H9 (cell line): ENCODE data around the gene EML4. TPM values are rescaled to one million over a fixed set of nuclear protein-coding genes. Genes with fewer than 3 reads are reported as not detected.
A peak's percentile ranks its signal among the peaks of the same experiment; 100 is the strongest.

Source experiments
- DNase-seq: peaks from one replicate; pipeline ENCODE4 v3.0.0-alpha.2; 2017
- H2AFZ ChIP-seq: one replicate; pipeline ENCODE4 v1.6.1; 2013; ENCODE audit warnings: mild to moderate bottlenecking, low read length, control low read depth, moderate library complexity
- H2AK5ac ChIP-seq: 2 replicates; pipeline ENCODE4 v1.6.1; 2013; ENCODE audit warnings: low read length, control low read depth, mixed read lengths; ENCODE audit not compliant: insufficient read length
- H2BK120ac ChIP-seq: one replicate; pipeline ENCODE4 v1.6.1; 2013; ENCODE audit warnings: low read depth, mild to moderate bottlenecking, low read length, control low read depth, inconsistent platforms; ENCODE audit not compliant: poor library complexity, severe bottlenecking
- H2BK12ac ChIP-seq: 2 replicates; pipeline ENCODE4 v1.6.1; 2013; ENCODE audit warnings: low read length, control low read depth, mixed read lengths, low read depth; ENCODE audit not compliant: insufficient read length
- H2BK15ac ChIP-seq: 2 replicates; pipeline ENCODE4 v1.6.1; 2013; ENCODE audit warnings: low read depth, low read length, control low read depth
- H2BK20ac ChIP-seq: one replicate; pipeline ENCODE4 v1.6.1; 2013; ENCODE audit warnings: low read depth, mild to moderate bottlenecking, low read length, control low read depth, inconsistent platforms; ENCODE audit not compliant: poor library complexity, severe bottlenecking
- H2BK5ac ChIP-seq: 2 replicates; pipeline ENCODE4 v1.6.1; 2013; ENCODE audit warnings: low read length, control low read depth, mixed read lengths; ENCODE audit not compliant: insufficient read length
- H3K14ac ChIP-seq: 2 replicates; pipeline ENCODE4 v1.6.1; 2013; ENCODE audit warnings: low read length, control low read depth; ENCODE audit not compliant: insufficient read depth
- H3K18ac ChIP-seq: 2 replicates; pipeline ENCODE4 v1.6.1; 2013; ENCODE audit warnings: low read depth, mild to moderate bottlenecking, mixed read lengths, low read length, control low read depth; ENCODE audit not compliant: insufficient read length
- H3K23ac ChIP-seq: 2 replicates; pipeline ENCODE4 v1.6.1; 2013; ENCODE audit warnings: low read length, control low read depth, mixed read lengths, low read depth; ENCODE audit not compliant: insufficient read length
- H3K23me2 ChIP-seq: 2 replicates; pipeline ENCODE4 v1.6.1; 2013; ENCODE audit warnings: low read depth, mild to moderate bottlenecking, mixed read lengths, low read length, control low read depth; ENCODE audit not compliant: insufficient read length, poor library complexity, severe bottlenecking
- H3K27ac ChIP-seq: 2 replicates; pipeline ENCODE4 v1.5.1; 2013; ENCODE audit warnings: low read length, control low read depth, mixed read lengths, low read depth; ENCODE audit not compliant: insufficient read length
- H3K27me3 ChIP-seq: 2 replicates; pipeline ENCODE4 v1.6.1; 2013; ENCODE audit warnings: low read length, control low read depth, inconsistent platforms; ENCODE audit not compliant: insufficient read depth
- H3K4ac ChIP-seq: 2 replicates; pipeline ENCODE4 v1.6.1; 2013; ENCODE audit warnings: low read depth, mild to moderate bottlenecking, control low read depth, inconsistent platforms, low read length, moderate library complexity
- H3K4me1 ChIP-seq: 2 replicates; pipeline ENCODE4 v1.6.1; 2013; ENCODE audit warnings: low read length, control low read depth, inconsistent platforms; ENCODE audit not compliant: insufficient read depth
- H3K4me2 ChIP-seq: 2 replicates; pipeline ENCODE4 v1.6.1; 2013; ENCODE audit warnings: low read length, control low read depth, mixed read lengths; ENCODE audit not compliant: insufficient read length, insufficient read depth
- H3K56ac ChIP-seq: 2 replicates; pipeline ENCODE4 v1.6.1; 2013; ENCODE audit warnings: low read depth, mild to moderate bottlenecking, mixed read lengths, low read length, control low read depth; ENCODE audit not compliant: insufficient read length
- H3K79me1 ChIP-seq: 2 replicates; pipeline ENCODE4 v1.6.1; 2013; ENCODE audit warnings: low read depth, mild to moderate bottlenecking, moderate library complexity, low read length, control low read depth, inconsistent platforms; ENCODE audit not compliant: insufficient read depth, poor library complexity, severe bottlenecking
- H3K79me2 ChIP-seq: 2 replicates; pipeline ENCODE4 v1.6.1; 2013; ENCODE audit warnings: low read length, control low read depth, inconsistent platforms; ENCODE audit not compliant: insufficient read depth
- H3K9ac ChIP-seq: 2 replicates; pipeline ENCODE4 v1.6.1; 2013; ENCODE audit warnings: low read length, control low read depth, mixed read lengths; ENCODE audit not compliant: insufficient read length; ENCODE audit errors: extremely low read depth
- H3K9me3 ChIP-seq: one replicate; pipeline ENCODE4 v1.6.1; 2013; ENCODE audit warnings: low read depth, low read length, inconsistent platforms; ENCODE audit not compliant: control insufficient read depth
- H3T11ph ChIP-seq: one replicate; pipeline ENCODE4 v1.6.1; 2013; ENCODE audit warnings: mild to moderate bottlenecking, low read length, control low read depth, inconsistent platforms
- H4K20me1 ChIP-seq: one replicate; pipeline ENCODE4 v1.6.1; 2013; ENCODE audit not compliant: control insufficient read depth, insufficient read length, insufficient read depth
- H4K5ac ChIP-seq: 2 replicates; pipeline ENCODE4 v1.6.1; 2013; ENCODE audit warnings: low read depth, mild to moderate bottlenecking, mixed read lengths, low read length, control low read depth; ENCODE audit not compliant: insufficient read length
- H4K8ac ChIP-seq: replicated peaks from 2 replicates; pipeline ENCODE4 v1.6.1; 2013; ENCODE audit warnings: low read length, control low read depth, mixed read lengths, low read depth; ENCODE audit not compliant: insufficient read length
- H4K91ac ChIP-seq: 2 replicates; pipeline ENCODE4 v1.6.1; 2013; ENCODE audit warnings: low read depth, mild to moderate bottlenecking, moderate library complexity, mixed read lengths, low read length, control low read depth; ENCODE audit not compliant: insufficient read length
- H3K27ac Mint-ChIP-seq, 3 experiments: 2 replicates in 2 of 3; 3 replicates in 1 of 3; pipeline ENCODE4 v1.8.0; 2020 to 2021; ENCODE audit warnings: mixed read lengths in 3 of 3, mild to moderate bottlenecking in 1 of 3, moderate library complexity in 1 of 3
- H3K27me3 Mint-ChIP-seq: 2 replicates; pipeline ENCODE4 v1.8.0; 2021; ENCODE audit warnings: low read depth, mild to moderate bottlenecking, moderate library complexity, mixed read lengths
- H3K36me3 Mint-ChIP-seq, 3 experiments: 2 replicates in 2 of 3; 3 replicates in 1 of 3; pipeline ENCODE4 v1.8.0; 2020 to 2021; ENCODE audit warnings: low read depth in 3 of 3, mixed read lengths in 3 of 3; ENCODE audit not compliant: insufficient read depth in 1 of 3
- H3K4me1 Mint-ChIP-seq, 2 experiments: 2 replicates each; pipeline ENCODE4 v1.8.0; 2020; ENCODE audit warnings: mixed read lengths in 2 of 2
- H3K4me3 Mint-ChIP-seq, 2 experiments: 2 replicates in 1 of 2; 3 replicates in 1 of 2; pipeline ENCODE4 v1.8.0; 2020 to 2021; ENCODE audit warnings: mild to moderate bottlenecking in 2 of 2, mixed read lengths in 2 of 2, moderate library complexity in 1 of 2
- H3K9me3 Mint-ChIP-seq, 2 experiments: 2 replicates in 1 of 2; 3 replicates in 1 of 2; pipeline ENCODE4 v1.8.0; 2020; ENCODE audit warnings: mild to moderate bottlenecking in 2 of 2, mixed read lengths in 2 of 2, moderate library complexity in 1 of 2
- WGBS: extraction: QIAGEN DNeasy Blood & Tissue Kit; methylation state at CpG from one replicate; pipeline ENCODE4 v1.1.7; 2013; ENCODE audit warnings: missing lambda C conversion rate, low lambda C conversion rate, mixed read lengths; ENCODE audit not compliant: insufficient read length; ENCODE audit errors: extremely low coverage; 5-methylcytosine and 5-hydroxymethylcytosine counted together
- total RNA-seq: library from RNA; stranded (reverse); gene quantifications from 2 replicates; pipeline ENCODE4 v1.2.1, GENCODE V29; 2021
- TF ChIP-seq, protein P1 (sequence below): fragments of 200-600 bp; sonication (generic); conservative IDR thresholded peaks from 3 replicates; pipeline ENCODE4 v1.8.0; 2021; ENCODE audit warnings: antibody characterized with exemption, mild to moderate bottlenecking

Gene EML4
- total RNA-seq, 1 experiment from 2014 or later = 68.6 TPM

DNA sequence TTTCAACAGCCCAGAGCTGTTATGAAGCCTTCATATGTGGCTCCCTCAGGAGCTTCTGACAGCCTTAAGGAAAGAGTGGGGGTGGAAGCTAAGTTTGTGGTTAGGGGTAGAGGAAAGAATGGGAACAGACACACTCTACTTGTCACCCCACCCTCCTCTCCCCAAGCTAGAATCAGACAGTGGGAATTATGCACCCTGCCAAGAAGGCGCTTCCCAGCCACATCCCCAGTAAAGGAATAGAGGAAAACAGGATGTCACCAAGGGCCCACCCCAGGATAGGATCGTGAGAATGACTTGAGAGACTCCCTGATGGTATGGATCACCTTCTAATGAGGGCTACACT is 32.4 kb upstream of the EML4 start:
- Histone ChIP-seq H4K5ac (no peak overlapping the region), H3K9ac (no peak overlapping the region), H4K20me1 (no peaks in the 10 kb centered on the region), H3K27me3 (no peaks in the 10 kb centered on the region; the same call in 1 of the 2 replicates), H3K18ac (no peak overlapping the region), H3K56ac (no peak overlapping the region), H3K79me1 (no peaks in the 10 kb centered on the region), H3K27ac (no peak overlapping the region), H4K8ac (no peak overlapping the region), H3K23me2 (peaks cover 7% of the 10 kb centered on the region), H3K79me2 (no peaks in the 10 kb centered on the region), H3T11ph (no peak overlapping the region), H2BK15ac (no peak overlapping the region), H2BK20ac (no peak overlapping the region), H3K4me2 (no peak overlapping the region), H4K91ac (no peak overlapping the region), H2BK5ac (peak overlapping the region; percentile 61), H2AFZ (no peak overlapping the region), H3K4me1 (peaks cover 20% of the 10 kb centered on the region), H2AK5ac (no peak overlapping the region), H3K9me3 (no peaks in the 10 kb centered on the region), H2BK12ac (peak overlapping the region; percentile 7), H2BK120ac (no peak overlapping the region), H3K4ac (no peak overlapping the region), H3K14ac (no peak overlapping the region), H3K23ac (no peak overlapping the region)
- H3K27me3 Mint-ChIP-seq = peaks cover 16% of the 10 kb centered on the region
- WGBS = no CpG with 5 or more reads among the region's 2 CpGs
- H3K27ac Mint-ChIP-seq = peak overlapping the region in 1 of 3 experiments; percentile 42; a peak in 1 of 7 replicates
- no peaks in the 10 kb centered on the region for H3K36me3 Mint-ChIP-seq
- H3K9me3 Mint-ChIP-seq = no peaks in the 10 kb centered on the region
- peaks cover 41% of the 10 kb centered on the region in 2 experiments for H3K4me1 Mint-ChIP-seq
- DNase-seq = no peak
- TF ChIP-seq, protein P1, sequence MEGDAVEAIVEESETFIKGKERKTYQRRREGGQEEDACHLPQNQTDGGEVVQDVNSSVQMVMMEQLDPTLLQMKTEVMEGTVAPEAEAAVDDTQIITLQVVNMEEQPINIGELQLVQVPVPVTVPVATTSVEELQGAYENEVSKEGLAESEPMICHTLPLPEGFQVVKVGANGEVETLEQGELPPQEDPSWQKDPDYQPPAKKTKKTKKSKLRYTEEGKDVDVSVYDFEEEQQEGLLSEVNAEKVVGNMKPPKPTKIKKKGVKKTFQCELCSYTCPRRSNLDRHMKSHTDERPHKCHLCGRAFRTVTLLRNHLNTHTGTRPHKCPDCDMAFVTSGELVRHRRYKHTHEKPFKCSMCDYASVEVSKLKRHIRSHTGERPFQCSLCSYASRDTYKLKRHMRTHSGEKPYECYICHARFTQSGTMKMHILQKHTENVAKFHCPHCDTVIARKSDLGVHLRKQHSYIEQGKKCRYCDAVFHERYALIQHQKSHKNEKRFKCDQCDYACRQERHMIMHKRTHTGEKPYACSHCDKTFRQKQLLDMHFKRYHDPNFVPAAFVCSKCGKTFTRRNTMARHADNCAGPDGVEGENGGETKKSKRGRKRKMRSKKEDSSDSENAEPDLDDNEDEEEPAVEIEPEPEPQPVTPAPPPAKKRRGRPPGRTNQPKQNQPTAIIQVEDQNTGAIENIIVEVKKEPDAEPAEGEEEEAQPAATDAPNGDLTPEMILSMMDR = no peak
- no peak overlapping the region for H3K4me3 Mint-ChIP-seq
